ENCODE data around the gene KRTAP12-4.
A peak's percentile ranks its signal among the peaks of the same experiment; 100 is the strongest.
"Not testable (repeated sequence)": the region's sequence is repeated elsewhere in the genome, so short reads cannot be mapped to it uniquely, and the experiment has no call there.

The KRTAP12-4 gene

DNA sequence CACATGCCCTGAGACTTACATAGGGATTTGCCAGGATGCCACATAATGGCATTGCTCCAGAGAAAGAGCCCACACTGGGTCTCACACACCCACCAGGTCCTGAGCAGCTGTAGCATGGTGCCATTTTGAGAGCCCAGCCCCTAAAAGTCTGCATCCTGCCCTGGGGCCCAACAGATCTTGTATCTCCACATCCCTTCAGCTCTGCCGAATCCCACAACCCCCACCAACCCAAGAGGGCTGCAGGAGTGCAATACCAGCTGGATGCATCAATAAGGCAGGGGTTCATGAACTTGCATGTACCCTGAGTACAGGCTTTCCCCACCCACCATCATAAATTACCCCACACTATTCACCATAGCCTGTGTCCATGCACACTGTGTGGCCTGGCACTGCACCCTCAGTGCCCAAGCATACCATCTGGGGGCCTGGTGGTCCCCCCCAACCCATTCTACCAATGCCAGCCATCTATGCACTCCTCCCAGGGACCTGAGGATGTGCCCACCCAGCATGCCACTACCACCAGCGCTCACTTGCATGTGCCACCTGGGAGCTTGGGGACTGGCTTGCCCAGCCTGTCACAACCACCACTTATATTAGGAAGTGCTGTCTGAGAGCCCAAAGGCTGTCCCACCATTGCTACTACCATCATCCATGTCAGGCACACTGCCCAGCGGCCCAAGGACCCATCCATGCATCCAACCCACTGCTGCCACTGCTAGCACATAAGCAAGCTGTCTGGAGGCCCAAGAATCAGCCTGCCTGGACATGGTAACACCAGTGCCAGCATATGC lies 16.4 kb upstream of the KRTAP12-4 start:
- no peaks in the 10 kb centered on the region for H3K4me1 ChIP-seq (ENCODE audit: control insufficient read depth, insufficient read depth, low read length)
- H3K4me3 ChIP-seq (ENCODE audit: low read depth, low read length), result no peak overlapping the region
- no peaks in the 10 kb centered on the region for H3K27me3 ChIP-seq (ENCODE audit: control insufficient read depth, insufficient read depth, low read length)
- no peaks in the 10 kb centered on the region for H3K36me3 ChIP-seq (ENCODE audit: control insufficient read depth, insufficient read depth, low read length)
- H3K9me3 ChIP-seq (ENCODE audit: control insufficient read depth, insufficient read depth, low read depth, low read length), result peaks cover 37% of the 10 kb centered on the region
- no peak overlapping the region for H3K27ac ChIP-seq (ENCODE audit: low read depth, low read length)
- H3K9ac ChIP-seq (ENCODE audit: low read length), result no peak overlapping the region

DNA sequence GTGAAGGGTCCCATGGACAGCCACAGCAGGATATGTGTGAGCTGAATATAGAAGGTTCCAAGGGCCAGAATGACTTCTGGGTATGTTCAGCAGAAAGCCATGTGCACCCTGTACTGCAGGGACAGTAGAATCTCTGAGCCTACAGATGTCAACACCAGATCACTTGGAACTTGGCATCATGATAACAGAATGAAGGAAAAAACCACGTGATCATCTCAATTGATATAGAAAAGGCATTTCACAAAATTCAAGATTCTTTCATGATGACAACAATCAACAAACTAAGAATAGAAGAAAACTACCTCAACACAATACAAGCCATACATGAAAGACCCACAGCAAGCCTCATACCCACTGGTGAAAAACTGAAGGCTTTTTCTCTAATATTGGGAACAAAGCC lies 13.2 kb upstream of the KRTAP12-4 start:
- no peak overlapping the region for H3K27ac ChIP-seq (ENCODE audit: low read depth, low read length)
- H3K9ac ChIP-seq (ENCODE audit: low read length), result no peak overlapping the region
- no peaks in the 10 kb centered on the region for H3K36me3 ChIP-seq (ENCODE audit: control insufficient read depth, insufficient read depth, low read length)
- peaks cover 35% of the 10 kb centered on the region for H3K9me3 ChIP-seq (ENCODE audit: control insufficient read depth, insufficient read depth, low read depth, low read length)
- no peak overlapping the region for H3K4me3 ChIP-seq (ENCODE audit: low read depth, low read length)
- no peaks in the 10 kb centered on the region for H3K27me3 ChIP-seq (ENCODE audit: control insufficient read depth, insufficient read depth, low read length)
- H3K4me1 ChIP-seq (ENCODE audit: control insufficient read depth, insufficient read depth, low read length), result no peaks in the 10 kb centered on the region

DNA sequence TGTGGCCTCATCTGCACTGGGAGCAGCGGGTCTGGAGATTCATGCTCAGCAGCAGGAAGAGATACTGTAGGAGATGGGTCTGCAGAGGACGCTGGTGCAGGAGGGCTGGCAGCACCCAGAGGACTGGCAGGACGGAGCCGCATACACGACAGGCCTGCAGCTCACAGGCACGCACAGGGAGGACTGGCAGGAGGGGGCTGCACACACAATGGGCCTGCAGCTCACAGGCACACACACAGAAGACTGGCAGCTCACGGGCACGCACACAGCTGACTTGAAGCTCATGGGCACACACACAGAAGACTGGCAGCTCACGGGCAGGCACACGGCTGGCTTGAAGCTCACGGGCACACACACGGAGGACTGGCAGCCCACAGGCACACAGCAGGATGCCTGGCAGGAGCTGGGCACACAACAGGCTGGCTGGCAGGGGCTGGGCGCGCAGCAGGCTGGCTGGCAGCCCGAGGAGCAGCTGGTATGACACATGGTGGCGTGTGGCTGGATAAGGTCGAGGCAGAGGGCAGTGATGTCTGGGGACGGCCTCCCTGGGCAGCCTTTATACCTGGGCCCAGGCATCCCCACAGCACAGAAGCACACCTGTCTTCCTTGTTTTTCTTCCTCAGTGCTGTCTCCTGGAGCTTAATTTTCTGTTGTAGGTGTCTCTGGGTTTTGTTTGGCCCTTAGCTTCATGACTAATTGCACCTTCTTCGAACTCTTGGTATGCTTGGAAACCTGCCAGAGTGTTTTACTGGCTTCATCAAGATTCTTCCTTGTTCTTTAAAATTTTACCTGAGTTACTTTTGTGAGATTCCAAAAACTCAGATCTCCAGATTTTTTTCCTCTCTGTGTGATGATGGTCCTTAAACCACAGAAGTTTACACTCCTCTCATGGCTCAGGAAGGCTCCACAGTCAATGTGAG lies 12.2 kb upstream of the KRTAP12-4 start, which contains the start of gene KRTAP12-2:
Gene KRTAP12-2, minus strand, starts transcription at position 527 of the 920 bp plus-strand sequence. Its CDS starts 41 bp downstream, at position 486.
- Histone ChIP-seq H3K9ac (ENCODE audit: low read length) (no peak within 1 kb of the TSS), H3K27me3 (ENCODE audit: control insufficient read depth, insufficient read depth, low read length) (no peaks in the 10 kb centered on the region), H3K4me3 (ENCODE audit: low read depth, low read length) (no peak within 1 kb of the TSS), H3K9me3 (ENCODE audit: control insufficient read depth, insufficient read depth, low read depth, low read length) (peaks cover 36% of the 10 kb centered on the region), H3K36me3 (ENCODE audit: control insufficient read depth, insufficient read depth, low read length) (no peaks in the 10 kb centered on the region), H3K27ac (ENCODE audit: low read depth, low read length) (no peak within 1 kb of the TSS), H3K4me1 (ENCODE audit: control insufficient read depth, insufficient read depth, low read length) (peaks cover 3% of the 10 kb centered on the region; the same call in 1 of the 2 replicates)

DNA sequence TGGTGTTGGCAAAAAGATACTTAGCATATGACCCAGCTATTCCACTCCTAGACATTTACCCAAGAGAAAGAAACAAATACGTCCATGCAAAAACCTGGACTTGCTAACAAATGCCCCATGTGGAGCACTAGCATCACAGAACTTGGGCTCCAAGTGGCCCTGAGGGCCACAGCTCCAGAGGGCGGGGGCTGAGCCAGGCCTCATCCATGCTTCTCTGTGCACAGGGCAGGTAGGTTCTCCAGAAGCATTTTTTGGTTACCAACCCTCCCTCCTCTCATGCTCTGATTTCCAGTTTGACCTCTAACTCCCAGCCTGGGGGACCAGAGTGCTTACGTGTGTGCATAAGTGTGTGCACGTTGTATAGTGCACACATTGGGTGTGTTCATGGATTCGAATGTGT lies 10.2 kb upstream of the KRTAP12-4 start:
- Histone ChIP-seq H3K9ac (ENCODE audit: low read length) (no peak overlapping the region), H3K4me3 (ENCODE audit: low read depth, low read length) (no peak overlapping the region), H3K27ac (ENCODE audit: low read depth, low read length) (no peak overlapping the region), H3K9me3 (ENCODE audit: control insufficient read depth, insufficient read depth, low read depth, low read length) (peaks cover 21% of the 10 kb centered on the region), H3K4me1 (ENCODE audit: control insufficient read depth, insufficient read depth, low read length) (peaks cover 7% of the 10 kb centered on the region; the same call in 1 of the 2 replicates), H3K36me3 (ENCODE audit: control insufficient read depth, insufficient read depth, low read length) (no peaks in the 10 kb centered on the region), H3K27me3 (ENCODE audit: control insufficient read depth, insufficient read depth, low read length) (no peaks in the 10 kb centered on the region)

DNA sequence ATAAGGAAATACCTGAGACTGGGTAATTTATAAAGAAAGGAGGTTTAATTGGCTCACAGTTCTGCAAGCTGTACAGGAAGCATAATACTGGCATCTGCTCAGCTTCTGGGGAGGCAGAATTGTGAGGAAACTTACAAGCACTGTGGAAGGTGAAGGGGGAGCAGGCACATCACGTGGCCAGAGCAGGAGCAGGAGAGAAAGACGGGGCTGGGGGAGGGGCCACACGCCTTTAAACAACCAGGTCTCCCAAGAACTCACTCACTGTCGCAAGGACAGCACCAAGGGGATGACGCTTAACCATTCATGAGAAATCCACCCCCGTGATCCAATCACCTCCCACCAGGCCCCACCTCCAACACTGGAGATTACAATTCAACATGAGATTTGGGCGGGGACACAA lies 7.1 kb upstream of the KRTAP12-4 start:
- not testable (repeated sequence) for H3K4me3 ChIP-seq (ENCODE audit: low read depth, low read length); H3K27me3 ChIP-seq (ENCODE audit: control insufficient read depth, insufficient read depth, low read length); H3K9ac ChIP-seq (ENCODE audit: low read length); H3K27ac ChIP-seq (ENCODE audit: low read depth, low read length); H3K36me3 ChIP-seq (ENCODE audit: control insufficient read depth, insufficient read depth, low read length)
- Histone ChIP-seq H3K9me3 (ENCODE audit: control insufficient read depth, insufficient read depth, low read depth, low read length) (peaks cover 14% of the 10 kb centered on the region; the same call in 1 of the 2 replicates), H3K4me1 (ENCODE audit: control insufficient read depth, insufficient read depth, low read length) (peaks cover 16% of the 10 kb centered on the region)

DNA sequence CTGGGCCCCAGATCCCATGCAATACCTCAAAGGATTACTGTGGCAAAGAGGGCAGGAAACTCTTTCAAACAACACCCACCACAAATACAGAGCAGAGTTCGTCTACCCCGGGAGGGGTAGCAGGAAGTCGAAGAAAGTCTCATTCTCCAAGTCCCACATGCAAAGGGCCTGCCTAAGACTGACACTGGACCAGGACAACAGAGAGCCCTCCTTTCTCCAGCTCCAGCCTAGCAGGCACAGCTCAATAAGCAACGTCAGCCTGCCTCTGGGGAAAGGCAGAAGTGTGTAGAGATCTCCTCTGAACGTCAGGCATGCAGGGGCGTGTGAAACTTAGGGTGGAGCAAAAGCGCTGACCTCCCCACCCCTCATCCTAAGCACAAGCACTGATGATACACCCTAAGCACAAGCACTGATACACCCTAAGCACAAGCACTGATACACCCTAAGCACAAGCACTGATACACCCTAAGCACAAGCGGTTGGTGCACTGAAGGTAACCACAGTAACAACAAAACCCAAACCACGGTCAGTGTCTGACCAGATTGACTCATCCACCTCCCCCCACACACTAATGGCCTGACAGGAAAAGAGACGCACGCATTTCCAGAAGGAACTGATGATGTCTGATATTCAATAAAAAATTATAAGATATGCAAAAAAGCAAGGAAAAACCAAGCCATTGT lies 4.6 kb upstream of the KRTAP12-4 start:
- no peak overlapping the region for H3K4me3 ChIP-seq (ENCODE audit: low read depth, low read length)

DNA sequence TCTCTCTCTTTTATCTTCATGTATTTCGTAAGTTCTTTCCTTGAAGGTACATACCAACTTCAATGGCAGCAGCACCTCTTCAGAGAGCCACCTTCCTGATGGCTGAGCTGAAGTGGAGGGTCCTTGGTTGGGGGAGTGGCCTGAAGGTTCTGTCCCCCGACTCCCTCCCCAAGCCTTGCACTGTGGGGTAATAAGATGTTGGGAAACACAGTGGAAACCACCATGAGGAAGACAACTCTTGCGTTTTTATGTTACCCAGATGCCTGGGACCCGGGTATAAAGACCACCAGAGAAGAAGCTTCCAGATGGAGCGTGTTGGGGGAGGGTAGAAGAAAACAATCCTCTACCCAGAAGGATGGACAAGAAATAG lies 4.1 kb upstream of the KRTAP12-4 start:
- Histone ChIP-seq H3K36me3 (ENCODE audit: control insufficient read depth, insufficient read depth, low read length) (no peaks in the 10 kb centered on the region), H3K4me1 (ENCODE audit: control insufficient read depth, insufficient read depth, low read length) (peaks cover 16% of the 10 kb centered on the region), H3K27ac (ENCODE audit: low read depth, low read length) (no peak overlapping the region), H3K27me3 (ENCODE audit: control insufficient read depth, insufficient read depth, low read length) (no peaks in the 10 kb centered on the region), H3K4me3 (ENCODE audit: low read depth, low read length) (no peak overlapping the region), H3K9ac (ENCODE audit: low read length) (no peak overlapping the region), H3K9me3 (ENCODE audit: control insufficient read depth, insufficient read depth, low read depth, low read length) (peaks cover 10% of the 10 kb centered on the region; the same call in 1 of the 2 replicates)

More for the DNA sequence above, 4.6 kb upstream of the KRTAP12-4 start:
- H3K9me3 ChIP-seq (ENCODE audit: control insufficient read depth, insufficient read depth, low read depth, low read length), result peaks cover 14% of the 10 kb centered on the region; the same call in 1 of the 2 replicates
- H3K27me3 ChIP-seq (ENCODE audit: control insufficient read depth, insufficient read depth, low read length), result no peaks in the 10 kb centered on the region
- H3K36me3 ChIP-seq (ENCODE audit: control insufficient read depth, insufficient read depth, low read length), result no peaks in the 10 kb centered on the region
- H3K4me1 ChIP-seq (ENCODE audit: control insufficient read depth, insufficient read depth, low read length), result peaks cover 16% of the 10 kb centered on the region
- H3K9ac ChIP-seq (ENCODE audit: low read length), result peak overlapping the region; percentile 17
- H3K27ac ChIP-seq (ENCODE audit: low read depth, low read length), result no peak overlapping the region

DNA sequence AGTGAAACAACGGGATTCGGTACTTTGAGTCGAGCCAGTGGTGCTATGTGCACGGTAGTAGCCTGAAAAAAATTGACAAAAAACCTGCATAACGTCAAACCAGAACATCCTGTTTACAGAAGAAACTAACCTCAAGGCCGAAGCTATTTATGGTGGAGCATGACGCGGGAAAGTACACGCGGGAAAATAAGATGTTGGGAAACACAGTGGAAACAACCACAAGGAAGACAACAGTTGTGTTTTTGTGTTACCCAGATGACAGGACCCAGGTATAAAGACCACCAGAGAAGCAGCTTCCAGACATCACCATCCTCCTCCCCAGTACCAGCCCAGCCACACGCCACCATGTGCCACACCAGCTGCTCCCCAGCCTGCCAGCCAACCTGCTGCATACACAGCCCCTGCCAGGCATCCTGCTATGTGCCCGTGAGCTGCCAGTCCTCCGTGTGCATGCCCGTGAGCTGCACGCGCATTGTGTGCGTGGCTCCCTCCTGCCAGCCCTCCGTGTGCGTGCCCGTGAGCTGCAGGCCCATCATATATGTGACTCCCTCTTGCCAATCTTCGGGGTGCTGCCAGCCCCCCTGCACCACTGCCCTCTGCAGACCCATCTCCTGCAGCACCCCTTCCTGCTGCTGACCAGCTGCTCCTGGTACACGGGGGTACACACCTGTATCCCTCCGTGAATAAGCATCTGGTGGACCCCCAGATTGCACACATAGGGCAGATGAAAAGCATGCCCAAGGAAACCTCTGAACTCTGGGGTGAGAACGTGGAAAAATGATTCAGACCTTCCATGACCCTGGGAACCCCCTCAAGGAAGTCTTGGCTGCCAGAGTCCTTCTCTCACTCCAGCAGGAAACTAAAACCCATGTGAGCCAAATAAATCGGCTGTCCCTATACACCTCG lies 3.4 kb upstream of the KRTAP12-4 start, which contains the start of gene KRTAP12-3:
Gene KRTAP12-3, plus strand, starts transcription at position 298 of the 906 bp plus-strand sequence. Its CDS starts 48 bp downstream, at position 346.
- no peaks in the 10 kb centered on the region for H3K27me3 ChIP-seq (ENCODE audit: control insufficient read depth, insufficient read depth, low read length)
- no peak within 1 kb of the TSS for H3K27ac ChIP-seq (ENCODE audit: low read depth, low read length)
- H3K4me1 ChIP-seq (ENCODE audit: control insufficient read depth, insufficient read depth, low read length), result peaks cover 16% of the 10 kb centered on the region
- H3K4me3 ChIP-seq (ENCODE audit: low read depth, low read length), result no peak within 1 kb of the TSS
- no peak within 1 kb of the TSS for H3K9ac ChIP-seq (ENCODE audit: low read length)
- H3K9me3 ChIP-seq (ENCODE audit: control insufficient read depth, insufficient read depth, low read depth, low read length), result peaks cover 10% of the 10 kb centered on the region; the same call in 1 of the 2 replicates
- H3K36me3 ChIP-seq (ENCODE audit: control insufficient read depth, insufficient read depth, low read length), result no peaks in the 10 kb centered on the region

DNA sequence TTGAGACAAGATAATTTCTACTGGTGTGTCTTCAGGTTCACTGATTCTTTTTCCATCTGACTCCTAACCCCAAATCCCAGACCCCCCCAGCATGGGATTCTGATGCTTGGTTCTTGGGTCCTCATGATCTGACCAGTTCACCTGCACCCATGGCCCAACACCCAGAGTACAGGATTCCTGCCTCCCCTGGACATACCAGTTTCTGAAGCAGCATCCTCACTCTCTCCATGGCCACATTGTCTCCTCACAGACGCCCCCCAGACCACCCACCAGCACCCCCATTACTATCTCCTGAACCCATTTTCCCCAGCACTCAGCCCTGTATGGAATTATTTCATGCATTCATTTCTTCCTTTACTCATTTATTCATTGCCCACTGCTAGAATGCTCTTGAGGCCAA lies 2.4 kb upstream of the KRTAP12-4 start:
- Histone ChIP-seq H3K4me1 (ENCODE audit: control insufficient read depth, insufficient read depth, low read length) (peaks cover 15% of the 10 kb centered on the region), H3K27me3 (ENCODE audit: control insufficient read depth, insufficient read depth, low read length) (no peaks in the 10 kb centered on the region)

More for the DNA sequence above, 2.4 kb upstream of the KRTAP12-4 start:
- Histone ChIP-seq H3K27ac (ENCODE audit: low read depth, low read length) (no peak overlapping the region), H3K9ac (ENCODE audit: low read length) (no peak overlapping the region), H3K4me3 (ENCODE audit: low read depth, low read length) (no peak overlapping the region), H3K36me3 (ENCODE audit: control insufficient read depth, insufficient read depth, low read length) (no peaks in the 10 kb centered on the region), H3K9me3 (ENCODE audit: control insufficient read depth, insufficient read depth, low read depth, low read length) (0 out of 2 replicates have a peak, but pooled peaks cover 4% of the 10 kb centered on the region)
